Measurements from ENCODE around the gene TGFB1I1. TPM values are rescaled to one million over a fixed set of nuclear protein-coding genes. Genes with fewer than 3 reads are reported as not detected.

The TGFB1I1 gene
- total and polyA plus RNA-seq, 2 of the 13 experiments (the other 11 are each of a cell fraction or from before 2014, with no cell fraction given), result 0.80 to 2.9 TPM

DNA sequence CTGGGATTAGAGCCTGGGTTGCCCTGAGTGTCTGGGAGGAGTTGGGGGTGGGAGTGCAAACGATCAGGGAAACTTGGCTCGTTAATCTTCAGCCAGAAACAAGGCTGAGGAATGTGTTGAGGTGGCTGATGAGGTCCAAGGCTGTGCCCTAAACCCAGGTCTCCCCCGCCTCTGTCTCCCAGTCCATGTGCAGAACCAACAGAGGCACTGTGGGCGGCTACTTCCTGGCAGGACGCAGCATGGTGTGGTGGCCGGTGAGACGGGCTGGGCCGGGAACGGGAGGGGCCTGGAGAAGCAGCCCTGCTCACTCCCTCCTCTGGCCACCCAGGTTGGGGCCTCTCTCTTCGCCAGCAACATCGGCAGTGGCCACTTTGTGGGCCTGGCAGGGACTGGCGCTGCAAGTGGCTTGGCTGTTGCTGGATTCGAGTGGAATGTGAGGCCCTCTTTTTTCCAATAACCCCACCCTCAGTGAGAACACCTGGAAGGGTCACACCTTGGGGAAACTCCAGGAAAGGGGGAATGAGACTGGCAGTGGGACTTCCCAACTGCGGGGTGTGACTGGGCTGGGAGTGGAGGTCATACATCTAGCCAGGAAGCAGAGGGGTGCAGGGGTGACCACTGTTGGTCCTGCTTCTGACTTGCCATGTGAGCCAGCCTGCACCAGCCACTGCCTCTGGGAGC lies 12.7 kb downstream of the TGFB1I1 start (continued):
- peak; percentile 30; the same call in 1 of the 2 replicates for TF ChIP-seq MNT (IDR thresholded peaks at IDR 0.05)
- peak; percentile 39; the same call in 1 of the 2 replicates for TF ChIP-seq ZNF598 (CRISPR knock-in tag; IDR thresholded peaks at IDR 0.05; ENCODE audit: borderline replicate concordance)
- 0 out of 2 replicates have a peak, but pooled peaks have one; percentile 21 for TF ChIP-seq ZNF136 (CRISPR knock-in tag; IDR thresholded peaks at IDR 0.05; ENCODE audit: low read depth)
- no peak for TF ChIP-seq ZNF775 (CRISPR knock-in tag; IDR thresholded peaks at IDR 0.05; ENCODE audit: borderline replicate concordance)
- peak; percentile 60; the same call in 1 of the 2 replicates for TF ChIP-seq KLF15 (CRISPR knock-in tag; IDR thresholded peaks at IDR 0.05; ENCODE audit: borderline replicate concordance)
- TF ChIP-seq, protein P1, sequence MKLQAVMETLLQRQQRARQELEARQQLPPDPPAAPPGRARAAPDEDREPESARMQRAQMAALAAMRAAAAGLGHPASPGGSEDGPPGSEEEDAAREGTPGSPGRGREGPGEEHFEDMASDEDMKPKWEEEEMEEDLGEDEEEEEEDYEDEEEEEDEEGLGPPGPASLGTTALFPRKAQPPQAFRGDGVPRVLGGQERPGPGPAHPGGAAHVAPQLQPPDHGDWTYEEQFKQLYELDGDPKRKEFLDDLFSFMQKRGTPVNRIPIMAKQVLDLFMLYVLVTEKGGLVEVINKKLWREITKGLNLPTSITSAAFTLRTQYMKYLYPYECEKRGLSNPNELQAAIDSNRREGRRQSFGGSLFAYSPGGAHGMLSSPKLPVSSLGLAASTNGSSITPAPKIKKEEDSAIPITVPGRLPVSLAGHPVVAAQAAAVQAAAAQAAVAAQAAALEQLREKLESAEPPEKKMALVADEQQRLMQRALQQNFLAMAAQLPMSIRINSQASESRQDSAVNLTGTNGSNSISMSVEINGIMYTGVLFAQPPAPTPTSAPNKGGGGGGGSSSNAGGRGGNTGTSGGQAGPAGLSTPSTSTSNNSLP (IDR thresholded peaks at IDR 0.05; ENCODE audit: low read depth, low read length), result no peak
- peak; percentile 64 for TF ChIP-seq RXRA (CRISPR knock-in tag; IDR thresholded peaks at IDR 0.05)
- peak; percentile 81; the same call in 1 of the 3 replicates for TF ChIP-seq MXI1 (IDR thresholded peaks at IDR 0.05; ENCODE audit: borderline replicate concordance, low read depth, low read length)
- 0 out of 2 replicates have a peak, but pooled peaks have one; percentile 33 for TF ChIP-seq ETS1 (CRISPR knock-in tag; IDR thresholded peaks at IDR 0.05)
- TF ChIP-seq, protein P2, sequence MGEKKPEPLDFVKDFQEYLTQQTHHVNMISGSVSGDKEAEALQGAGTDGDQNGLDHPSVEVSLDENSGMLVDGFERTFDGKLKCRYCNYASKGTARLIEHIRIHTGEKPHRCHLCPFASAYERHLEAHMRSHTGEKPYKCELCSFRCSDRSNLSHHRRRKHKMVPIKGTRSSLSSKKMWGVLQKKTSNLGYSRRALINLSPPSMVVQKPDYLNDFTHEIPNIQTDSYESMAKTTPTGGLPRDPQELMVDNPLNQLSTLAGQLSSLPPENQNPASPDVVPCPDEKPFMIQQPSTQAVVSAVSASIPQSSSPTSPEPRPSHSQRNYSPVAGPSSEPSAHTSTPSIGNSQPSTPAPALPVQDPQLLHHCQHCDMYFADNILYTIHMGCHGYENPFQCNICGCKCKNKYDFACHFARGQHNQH (CRISPR knock-in tag; IDR thresholded peaks at IDR 0.05), result peak; percentile 56; the same call in 1 of the 2 replicates
- no peak for TF ChIP-seq GPN1 (CRISPR knock-in tag; IDR thresholded peaks at IDR 0.05; ENCODE audit: borderline replicate concordance)
- peak; percentile 77; the same call in 1 of the 2 replicates for TF ChIP-seq ZNF337 (CRISPR knock-in tag; IDR thresholded peaks at IDR 0.05; ENCODE audit: borderline replicate concordance, low read depth)
- TF ChIP-seq ZNF251 (CRISPR knock-in tag; IDR thresholded peaks at IDR 0.05), result peak; percentile 35; the same call in 1 of the 2 replicates
- TF ChIP-seq ZNF264 (CRISPR knock-in tag; IDR thresholded peaks at IDR 0.05), result 0 out of 2 replicates have a peak, but pooled peaks have one; percentile 43
- TF ChIP-seq ZNF777 (CRISPR knock-in tag; IDR thresholded peaks at IDR 0.05), result peak; percentile 63; the same call in 1 of the 2 replicates
- TF ChIP-seq HOXA9 (CRISPR knock-in tag; IDR thresholded peaks at IDR 0.05; ENCODE audit: borderline replicate concordance), result 0 out of 2 replicates have a peak, but pooled peaks have one; percentile 11
- TF ChIP-seq NR1H2 (CRISPR knock-in tag; IDR thresholded peaks at IDR 0.05; ENCODE audit: borderline replicate concordance, low read depth), result no peak
- no peak for TF ChIP-seq ZNF709 (CRISPR knock-in tag; IDR thresholded peaks at IDR 0.05)
- TF ChIP-seq ZNF580 (CRISPR knock-in tag; IDR thresholded peaks at IDR 0.05; ENCODE audit: borderline replicate concordance, low read depth), result peak; percentile 19; the same call in 1 of the 2 replicates
- TF ChIP-seq ZNF691 (CRISPR knock-in tag; IDR thresholded peaks at IDR 0.05; ENCODE audit: borderline replicate concordance, low read depth), result 0 out of 2 replicates have a peak, but pooled peaks have one; percentile 29
